Common myeloid progenitor, CD34-positive (primary cell): Measurements from ENCODE around the gene USP8.

ENCODE experiments used
- CTCF ChIA-PET: fragments of 350-600 bp; sonication (Branson Sonifier 250); formaldehyde crosslinking; loops from one replicate; lab custom pipeline; 2021; ENCODE audit warnings: antibody characterized with exemption; lab: Charles Lee
- POLR2A ChIA-PET: fragments of 350-600 bp; sonication (Branson Sonifier 250); formaldehyde crosslinking; loops from one replicate; lab custom pipeline; 2021; ENCODE audit warnings: antibody characterized with exemption; lab: Charles Lee
- DNase-seq, 3 donors: peaks; one replicate each; pipeline versions ENCODE4 v3.0.0 to v3.0.0-alpha.2; 2013
- H3K27ac ChIP-seq, 2 experiments: 1 replicate in 1 of 2; 2 replicates in 1 of 2; pipeline ENCODE4 v1.7.0; 2013; ENCODE audit warnings: inconsistent platforms in 2 of 2, low read length in 2 of 2, mild to moderate bottlenecking in 2 of 2, low read depth in 1 of 2, moderate library complexity in 1 of 2; ENCODE audit not compliant: severe bottlenecking in 2 of 2, insufficient read depth in 1 of 2, poor library complexity in 1 of 2
- H3K27me3 ChIP-seq, 5 experiments: replicated peaks in 2 of 5; 1 replicate in 3 of 5; 2 replicates in 2 of 5; pipeline versions ENCODE4 v1.6.1 to v1.7.0; 2013; ENCODE audit warnings: low read length in 4 of 5, mild to moderate bottlenecking in 2 of 5, moderate library complexity in 2 of 5, inconsistent platforms in 1 of 5; ENCODE audit not compliant: insufficient read depth in 5 of 5, control insufficient read depth in 4 of 5
- H3K36me3 ChIP-seq, 4 experiments: 1 replicate in 2 of 4; 2 replicates in 2 of 4; pipeline versions ENCODE4 v1.6.1 to v1.7.0; 2013; ENCODE audit warnings: low read length in 3 of 4, control low read depth in 1 of 4, mild to moderate bottlenecking in 1 of 4; ENCODE audit not compliant: control insufficient read depth in 4 of 4, insufficient read depth in 4 of 4
- H3K4me1 ChIP-seq, 4 experiments: 1 replicate in 3 of 4; 2 replicates in 1 of 4; pipeline versions ENCODE4 v1.6.1 to v1.7.1; 2013; ENCODE audit warnings: low read length in 3 of 4, mild to moderate bottlenecking in 3 of 4, control low read depth in 1 of 4, inconsistent platforms in 1 of 4, moderate library complexity in 1 of 4; ENCODE audit not compliant: control insufficient read depth in 4 of 4, insufficient read depth in 4 of 4; ENCODE audit errors: control extremely low read depth in 1 of 4
- H3K4me3 ChIP-seq, 7 experiments: 1 replicate in 4 of 7; 2 replicates in 3 of 7; pipeline versions ENCODE4 v1.5.1 to v1.7.0; 2013; ENCODE audit warnings: mild to moderate bottlenecking in 7 of 7, low read length in 6 of 7, moderate library complexity in 6 of 7, inconsistent platforms in 2 of 7, low read depth in 2 of 7, control low read depth in 1 of 7; ENCODE audit not compliant: insufficient read depth in 4 of 7, control insufficient read depth in 1 of 7; ENCODE audit errors: extremely low read depth in 1 of 7
- H3K9me3 ChIP-seq, 5 experiments: 1 replicate in 4 of 5; 2 replicates in 1 of 5; pipeline versions ENCODE4 v1.6.1 to v1.7.1; 2013; ENCODE audit warnings: low read length in 4 of 5, mild to moderate bottlenecking in 2 of 5, inconsistent platforms in 1 of 5, low read depth in 1 of 5, moderate library complexity in 1 of 5; ENCODE audit not compliant: control insufficient read depth in 4 of 5, insufficient read depth in 2 of 5; ENCODE audit errors: control extremely low read depth in 1 of 5
- WGBS: methylation state at CpG from one replicate; pipeline ENCODE4 v1.1.5; 2013; ENCODE audit not compliant: insufficient coverage; 5-methylcytosine and 5-hydroxymethylcytosine counted together

USP8 gene

DNA sequence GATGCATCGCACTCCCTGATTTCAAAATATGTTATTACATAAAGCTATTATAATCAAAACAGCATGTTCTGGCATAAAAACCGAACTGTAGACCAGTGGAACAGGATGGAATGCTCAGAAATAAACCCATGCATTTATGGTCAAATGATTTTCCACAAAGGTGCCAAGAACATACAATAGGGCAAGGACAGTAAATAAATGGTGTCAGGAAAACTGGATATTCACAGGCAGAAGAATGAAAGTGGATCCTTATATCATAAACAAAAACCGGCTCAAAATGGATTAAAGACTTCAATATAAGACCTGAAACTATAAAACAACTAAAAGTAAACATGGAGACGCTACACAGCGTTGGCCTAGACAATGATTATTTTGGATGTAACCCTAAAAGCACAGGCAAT is 99.6 kb downstream of the USP8 start:
- H3K27me3 ChIP-seq: no peaks in the 10 kb centered on the region
- DNase-seq: no peak
- no peaks in the 10 kb centered on the region for H3K4me1 ChIP-seq
- H3K9me3 ChIP-seq: no peaks in the 10 kb centered on the region
- no peaks in the 10 kb centered on the region for H3K36me3 ChIP-seq
- CTCF ChIA-PET: no interaction called here
- POLR2A ChIA-PET: no interaction called here
- H3K27ac ChIP-seq: no peak overlapping the region
- H3K4me3 ChIP-seq: no peak overlapping the region
- 100% methylated on average over 1 of the region's 5 CpGs for WGBS

DNA sequence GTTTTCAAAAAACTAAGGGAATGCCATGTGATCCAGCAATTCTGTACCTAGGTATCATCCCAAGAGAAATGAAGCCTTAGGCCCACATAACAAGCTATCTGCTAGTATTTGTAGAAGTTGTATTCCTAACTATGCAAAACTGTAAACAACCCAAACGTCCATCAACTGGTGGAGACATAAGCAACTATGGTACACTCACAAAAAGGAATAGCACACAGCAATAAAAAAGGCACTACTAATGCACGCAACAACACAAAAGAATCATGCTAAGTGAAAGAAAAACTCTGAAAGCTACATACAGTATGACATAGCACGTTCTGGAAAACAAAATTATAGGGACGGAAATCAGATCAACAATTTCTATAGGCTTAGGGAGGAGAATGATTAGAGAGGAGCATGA is 107.0 kb downstream of the USP8 start:
- no peaks in the 10 kb centered on the region for H3K36me3 ChIP-seq
- ChIA-PET CTCF (no interaction called here), POLR2A (no interaction called here)
- no peaks in the 10 kb centered on the region for H3K4me1 ChIP-seq
- H3K9me3 ChIP-seq: no peaks in the 10 kb centered on the region
- no peak for DNase-seq
- H3K27me3 ChIP-seq: no peaks in the 10 kb centered on the region
- no peak overlapping the region for H3K4me3 ChIP-seq
- no peak overlapping the region for H3K27ac ChIP-seq
- 100% methylated on average over 2 of the region's 4 CpGs for WGBS

- ChIA-PET CTCF (no interaction called here), POLR2A (no interaction called here)
- Histone ChIP-seq H3K27ac (no peak overlapping the region), H3K4me3 (no peak overlapping the region), H3K36me3 (no peaks in the 10 kb centered on the region), H3K9me3 (no peaks in the 10 kb centered on the region), H3K27me3 (no peaks in the 10 kb centered on the region), H3K4me1 (no peaks in the 10 kb centered on the region)
- no peak for DNase-seq
- 92% methylated on average over 2 of the region's 4 CpGs for WGBS
Measured at GRCh38 chr15:50531766-50532165, 107.6 kb downstream of the USP8 start.

- peaks cover 6 to 9% (median 7%) of the 10 kb centered on the region in 4 experiments for H3K4me1 ChIP-seq
- ChIA-PET POLR2A (no interaction called here), CTCF (no interaction called here)
- no peak for DNase-seq
- H3K27me3 ChIP-seq: no peaks in the 10 kb centered on the region
- H3K4me3 ChIP-seq: no peak overlapping the region
- 100% methylated on average over 1 of the region's 2 CpGs for WGBS
- H3K27ac ChIP-seq: no peak overlapping the region
- H3K9me3 ChIP-seq: no peaks in the 10 kb centered on the region
- no peaks in the 10 kb centered on the region for H3K36me3 ChIP-seq
Measured at GRCh38 chr15:50542887-50543210, 118.6 kb downstream of the USP8 start.

DNA sequence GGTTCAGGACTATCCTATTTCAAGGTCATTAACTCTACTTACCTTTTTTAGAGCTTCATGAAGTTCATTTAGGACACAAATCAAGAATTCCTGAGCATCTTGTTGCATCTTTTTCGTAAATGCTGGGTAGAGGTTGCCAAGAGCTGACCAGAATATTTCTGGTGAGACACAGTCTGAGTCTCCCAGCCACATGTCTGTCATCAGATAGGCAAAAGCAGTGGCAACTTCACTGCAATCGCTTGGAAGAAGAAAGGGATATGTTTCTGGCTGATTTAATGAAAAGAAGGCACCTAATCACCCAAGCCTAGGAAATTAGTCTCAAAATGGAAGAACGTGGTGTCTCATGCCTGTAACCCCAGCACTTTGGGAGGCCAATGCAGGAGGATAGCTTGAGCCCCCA is 119.4 kb downstream of the USP8 start:
- DNase-seq: no peak
- WGBS: 90% methylated on average over 3 of the region's 3 CpGs

DNA sequence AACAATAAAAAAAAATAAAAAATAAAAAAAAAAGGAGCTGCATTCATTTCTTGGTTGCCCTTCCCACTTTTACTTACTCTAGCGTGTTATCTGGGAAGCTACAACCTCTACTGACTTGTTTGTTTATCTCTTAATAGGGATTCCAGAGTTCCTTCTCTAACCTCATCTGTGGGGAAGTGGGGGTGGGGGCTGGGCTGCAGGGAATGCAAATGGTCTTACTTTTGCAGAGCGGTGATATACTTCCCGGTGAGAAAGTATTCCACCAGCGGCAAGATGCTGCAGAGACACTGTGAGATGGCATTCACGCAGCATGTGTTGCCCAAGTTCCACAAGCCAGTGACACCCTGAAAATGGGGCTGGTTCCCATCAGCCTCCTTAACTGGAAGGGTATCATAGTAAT is 120.2 kb downstream of the USP8 start:
- Histone ChIP-seq H3K9me3 (no peaks in the 10 kb centered on the region), H3K27ac (no peak overlapping the region), H3K27me3 (no peaks in the 10 kb centered on the region), H3K4me3 (no peak overlapping the region), H3K36me3 (no peaks in the 10 kb centered on the region), H3K4me1 (peaks cover 6 to 9% (median 8%) of the 10 kb centered on the region in 4 experiments)
- ChIA-PET CTCF (no interaction called here), POLR2A (no interaction called here)
- WGBS: 70% methylated on average over 4 of the region's 5 CpGs
- no peak for DNase-seq

More for the DNA sequence above, 119.4 kb downstream of the USP8 start:
- no peaks in the 10 kb centered on the region for H3K9me3 ChIP-seq
- no peak overlapping the region for H3K27ac ChIP-seq
- H3K27me3 ChIP-seq: no peaks in the 10 kb centered on the region
- POLR2A ChIA-PET: no interaction called here
- H3K4me3 ChIP-seq: no peak overlapping the region
- CTCF ChIA-PET: no interaction called here
- H3K4me1 ChIP-seq: peaks cover 6 to 9% (median 8%) of the 10 kb centered on the region in 4 experiments
- H3K36me3 ChIP-seq: no peaks in the 10 kb centered on the region

GRCh38 chr15:50546566-50546965 is 122.4 kb downstream of the USP8 start, which contains the start of gene USP50:
USP50 (minus strand) TSS chr15:50546666; CDS start chr15:50546525, 141 bp downstream.
- no peak within 1 kb of the TSS for H3K27ac ChIP-seq
- no peaks in the 10 kb centered on the region for H3K36me3 ChIP-seq
- no peak for DNase-seq
- no peaks in the 10 kb centered on the region for H3K9me3 ChIP-seq
- ChIA-PET POLR2A (no interaction called here), CTCF (no interaction called here)
- H3K4me1 ChIP-seq: peaks cover 6 to 9% (median 8%) of the 10 kb centered on the region in 4 experiments
- H3K4me3 ChIP-seq: peak within 1 kb of the TSS in 1 of 7 experiments; percentile 9
- WGBS: 100% methylated on average over 3 of the region's 5 CpGs
- H3K27me3 ChIP-seq: no peaks in the 10 kb centered on the region
